ENCODE results near the gene PNLIPRP2. TPM values are rescaled to one million over a fixed set of nuclear protein-coding genes. Genes with fewer than 3 reads are reported as not detected.

The PNLIPRP2 gene
- polyA plus RNA-seq, 3 donors from 2014 or later, result not detected

- H3K4me3 Mint-ChIP-seq, result no peak overlapping the region
- no peaks in the 10 kb centered on the region for H3K4me1 Mint-ChIP-seq
- H3K27me3 Mint-ChIP-seq (ENCODE audit: low read depth in 3 of 3), result peaks cover 0 to 3% (median 3%) of the 10 kb centered on the region in 3 donors
- no peak overlapping the region for H3K27ac Mint-ChIP-seq
- peaks cover 0 to 6% (median 0%) of the 10 kb centered on the region in 6 donors for H3K9me3 Mint-ChIP-seq
- no peak for DNase-seq
- no peaks in the 10 kb centered on the region for H3K36me3 Mint-ChIP-seq
These were observed 33.1 kb downstream of the PNLIPRP2 start for GRCh38 chr10:116653885-116654284.

GRCh38 chr10:116654816-116655215 is 34.1 kb downstream of the PNLIPRP2 start:
- Mint-ChIP-seq H3K4me1 (no peaks in the 10 kb centered on the region), H3K27me3 (ENCODE audit: low read depth in 3 of 3) (peaks cover 0 to 3% (median 3%) of the 10 kb centered on the region in 3 donors), H3K27ac (no peak overlapping the region), H3K4me3 (no peak overlapping the region), H3K36me3 (no peaks in the 10 kb centered on the region), H3K9me3 (peaks cover 0 to 4% (median 0%) of the 10 kb centered on the region in 6 donors)
- no peak for DNase-seq

- Mint-ChIP-seq H3K27ac (no peak overlapping the region), H3K27me3 (ENCODE audit: low read depth in 3 of 3) (peaks cover 0 to 3% (median 3%) of the 10 kb centered on the region in 3 donors), H3K4me3 (no peak overlapping the region), H3K9me3 (peaks cover 0 to 4% (median 0%) of the 10 kb centered on the region in 6 donors), H3K4me1 (no peaks in the 10 kb centered on the region), H3K36me3 (no peaks in the 10 kb centered on the region)
- no peak for DNase-seq
These were observed 34.8 kb downstream of the PNLIPRP2 start for GRCh38 chr10:116655568-116655967.

GRCh38 chr10:116656044-116656443 is 35.3 kb downstream of the PNLIPRP2 start:
- Mint-ChIP-seq H3K27ac (no peak overlapping the region), H3K9me3 (peaks cover 0 to 4% (median 0%) of the 10 kb centered on the region in 6 donors), H3K36me3 (no peaks in the 10 kb centered on the region), H3K4me3 (no peak overlapping the region), H3K27me3 (ENCODE audit: low read depth in 3 of 3) (peaks cover 0 to 3% (median 3%) of the 10 kb centered on the region in 3 donors), H3K4me1 (no peaks in the 10 kb centered on the region)
- DNase-seq, result no peak

- Mint-ChIP-seq H3K27ac (no peak overlapping the region), H3K36me3 (no peaks in the 10 kb centered on the region), H3K4me1 (no peaks in the 10 kb centered on the region), H3K4me3 (no peak overlapping the region), H3K27me3 (ENCODE audit: low read depth in 3 of 3) (peaks cover 0 to 3% (median 1%) of the 10 kb centered on the region in 3 donors), H3K9me3 (peaks cover 0 to 4% (median 0%) of the 10 kb centered on the region in 6 donors)
- DNase-seq, result no peak
These were observed 37.3 kb downstream of the PNLIPRP2 start for GRCh38 chr10:116657863-116658551.

GRCh38 chr10:116659049-116659670 is 38.4 kb downstream of the PNLIPRP2 start:
- Mint-ChIP-seq H3K27me3 (ENCODE audit: low read depth in 3 of 3) (no peaks in the 10 kb centered on the region), H3K27ac (no peak overlapping the region), H3K36me3 (no peaks in the 10 kb centered on the region), H3K4me3 (no peak overlapping the region), H3K9me3 (no peaks in the 10 kb centered on the region), H3K4me1 (no peaks in the 10 kb centered on the region)
- DNase-seq, result no peak

GRCh38 chr10:116660860-116661259 is 40.1 kb downstream of the PNLIPRP2 start:
- no peak for DNase-seq
- H3K36me3 Mint-ChIP-seq, result no peaks in the 10 kb centered on the region
- peaks cover 0 to 1% (median 0%) of the 10 kb centered on the region in 3 donors for H3K27me3 Mint-ChIP-seq (ENCODE audit: low read depth in 3 of 3)
- no peak overlapping the region for H3K27ac Mint-ChIP-seq
- H3K4me3 Mint-ChIP-seq, result no peak overlapping the region
- no peaks in the 10 kb centered on the region for H3K9me3 Mint-ChIP-seq
- H3K4me1 Mint-ChIP-seq, result no peaks in the 10 kb centered on the region

GRCh38 chr10:116663342-116663741 is 42.6 kb downstream of the PNLIPRP2 start:
- no peak overlapping the region for H3K27ac Mint-ChIP-seq
- no peak overlapping the region for H3K4me3 Mint-ChIP-seq
- no peaks in the 10 kb centered on the region for H3K9me3 Mint-ChIP-seq
- no peaks in the 10 kb centered on the region for H3K4me1 Mint-ChIP-seq
- no peak for DNase-seq
- H3K36me3 Mint-ChIP-seq, result no peaks in the 10 kb centered on the region
- H3K27me3 Mint-ChIP-seq (ENCODE audit: low read depth in 3 of 3), result peaks cover 0 to 3% (median 0%) of the 10 kb centered on the region in 3 donors

- H3K9me3 Mint-ChIP-seq, result no peaks in the 10 kb centered on the region
- H3K27me3 Mint-ChIP-seq (ENCODE audit: low read depth in 3 of 3), result peaks cover 0 to 8% (median 4%) of the 10 kb centered on the region in 3 donors
- H3K4me1 Mint-ChIP-seq, result no peaks in the 10 kb centered on the region
- no peak overlapping the region for H3K4me3 Mint-ChIP-seq
- H3K27ac Mint-ChIP-seq, result no peak overlapping the region
- H3K36me3 Mint-ChIP-seq, result no peaks in the 10 kb centered on the region
- DNase-seq, result no peak
These were observed 43.9 kb downstream of the PNLIPRP2 start for GRCh38 chr10:116664631-116665030.

GRCh38 chr10:116665541-116666125 is 44.9 kb downstream of the PNLIPRP2 start:
- no peaks in the 10 kb centered on the region for H3K4me1 Mint-ChIP-seq
- H3K4me3 Mint-ChIP-seq, result no peak overlapping the region
- H3K27me3 Mint-ChIP-seq (ENCODE audit: low read depth in 3 of 3), result peaks cover 0 to 8% (median 4%) of the 10 kb centered on the region in 3 donors
- no peak overlapping the region for H3K27ac Mint-ChIP-seq
- no peaks in the 10 kb centered on the region for H3K36me3 Mint-ChIP-seq
- no peak for DNase-seq
- H3K9me3 Mint-ChIP-seq, result peaks cover 0 to 2% (median 0%) of the 10 kb centered on the region in 6 donors

GRCh38 chr10:116667484-116667883 is 46.7 kb downstream of the PNLIPRP2 start:
- H3K4me1 Mint-ChIP-seq, result no peaks in the 10 kb centered on the region
- no peak overlapping the region for H3K4me3 Mint-ChIP-seq
- H3K9me3 Mint-ChIP-seq, result peaks cover 0 to 3% (median 0%) of the 10 kb centered on the region in 6 donors
- H3K36me3 Mint-ChIP-seq, result no peaks in the 10 kb centered on the region
- no peak overlapping the region for H3K27ac Mint-ChIP-seq
- H3K27me3 Mint-ChIP-seq (ENCODE audit: low read depth in 3 of 3), result peaks cover 0 to 8% (median 4%) of the 10 kb centered on the region in 3 donors
- no peak for DNase-seq

- Mint-ChIP-seq H3K36me3 (no peaks in the 10 kb centered on the region), H3K9me3 (peaks cover 0 to 3% (median 0%) of the 10 kb centered on the region in 6 donors), H3K4me3 (no peak overlapping the region), H3K4me1 (no peaks in the 10 kb centered on the region), H3K27me3 (ENCODE audit: low read depth in 3 of 3) (peaks cover 1 to 8% (median 4%) of the 10 kb centered on the region in 3 donors), H3K27ac (no peak overlapping the region)
- no peak for DNase-seq
These were observed 47.3 kb downstream of the PNLIPRP2 start for GRCh38 chr10:116668018-116668417.

- no peak for DNase-seq
- H3K4me3 Mint-ChIP-seq, result no peak overlapping the region
- peaks cover 0 to 3% (median 0%) of the 10 kb centered on the region in 6 donors for H3K9me3 Mint-ChIP-seq
- H3K4me1 Mint-ChIP-seq, result no peaks in the 10 kb centered on the region
- H3K27ac Mint-ChIP-seq, result no peak overlapping the region
- H3K36me3 Mint-ChIP-seq, result no peaks in the 10 kb centered on the region
- H3K27me3 Mint-ChIP-seq (ENCODE audit: low read depth in 3 of 3), result peaks cover 1 to 8% (median 4%) of the 10 kb centered on the region in 3 donors
These were observed 47.7 kb downstream of the PNLIPRP2 start for GRCh38 chr10:116668446-116668845.

GRCh38 chr10:116669080-116669479 is 48.3 kb downstream of the PNLIPRP2 start:
- Mint-ChIP-seq H3K4me1 (no peaks in the 10 kb centered on the region), H3K27me3 (ENCODE audit: low read depth in 3 of 3) (peaks cover 1 to 10% (median 4%) of the 10 kb centered on the region in 3 donors)
- DNase-seq, result no peak

More at GRCh38 chr10:116669080-116669479, 48.3 kb downstream of the PNLIPRP2 start:
- Mint-ChIP-seq H3K27ac (no peak overlapping the region), H3K4me3 (no peak overlapping the region), H3K9me3 (peaks cover 0 to 3% (median 0%) of the 10 kb centered on the region in 6 donors), H3K36me3 (no peaks in the 10 kb centered on the region)
